HG03565 (cell line): ENCODE results near the gene ZNF277.
"Not testable (repeated sequence)": the region's sequence is repeated elsewhere in the genome, so short reads cannot be mapped to it uniquely, and the experiment has no call there.

Experiments used
- ATAC-seq: cut with Tn5 transposase; IDR thresholded peaks from one replicate; pipeline ENCODE4 v1.9.1; 2021; ENCODE audit warnings: mild to moderate bottlenecking, moderate library complexity; ENCODE audit not compliant: unreplicated experiment

The ZNF277 gene

GRCh38 chr7:112207765-112208164 is 1.3 kb downstream of the ZNF277 start:
- ATAC-seq, result no peak

GRCh38 chr7:112211348-112211907 is 4.9 kb downstream of the ZNF277 start:
- ATAC-seq, result no peak

- no peak for ATAC-seq
These were observed 6.1 kb downstream of the ZNF277 start for GRCh38 chr7:112212571-112212970.

- ATAC-seq, result no peak
These were observed 7.2 kb downstream of the ZNF277 start for GRCh38 chr7:112213735-112214134.

DNA sequence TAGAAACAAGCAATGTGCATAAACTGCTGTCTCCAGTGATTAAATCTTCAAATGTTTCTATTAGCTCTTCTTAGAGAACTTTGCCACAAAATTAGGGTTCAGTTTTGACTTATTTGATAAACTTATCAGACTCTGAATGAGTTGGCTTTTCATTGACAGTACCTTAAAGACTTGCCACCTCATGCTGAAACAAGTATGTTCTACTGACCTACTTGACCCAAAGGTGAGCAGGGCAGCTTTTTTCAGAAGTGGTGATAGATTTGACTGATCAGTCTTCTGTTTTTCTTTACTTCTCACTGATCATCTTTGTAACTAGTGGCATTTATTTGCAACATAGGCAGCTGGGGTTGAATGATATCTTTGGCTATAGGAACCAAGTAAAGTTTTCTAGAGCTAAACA is 7.8 kb downstream of the ZNF277 start:
- no peak for ATAC-seq

DNA sequence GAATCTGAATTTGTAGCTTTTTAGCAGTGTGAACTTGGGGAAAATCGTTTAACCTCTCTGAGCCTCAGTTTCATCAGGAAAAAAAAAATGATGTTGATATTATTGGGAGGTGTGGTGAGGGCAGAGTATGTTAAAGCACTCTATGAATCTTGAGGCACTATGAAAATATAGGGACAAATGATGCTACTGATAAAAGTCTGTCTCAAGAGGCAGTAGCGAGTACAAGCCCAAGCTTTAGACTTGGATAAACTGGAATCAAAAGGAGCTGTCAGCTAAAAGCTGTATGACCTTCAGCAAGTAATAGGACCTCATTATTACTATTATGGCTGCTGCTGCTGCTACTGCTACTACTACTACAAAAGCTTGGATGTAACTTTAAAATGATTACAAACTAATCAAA is 8.4 kb downstream of the ZNF277 start:
- no peak for ATAC-seq

DNA sequence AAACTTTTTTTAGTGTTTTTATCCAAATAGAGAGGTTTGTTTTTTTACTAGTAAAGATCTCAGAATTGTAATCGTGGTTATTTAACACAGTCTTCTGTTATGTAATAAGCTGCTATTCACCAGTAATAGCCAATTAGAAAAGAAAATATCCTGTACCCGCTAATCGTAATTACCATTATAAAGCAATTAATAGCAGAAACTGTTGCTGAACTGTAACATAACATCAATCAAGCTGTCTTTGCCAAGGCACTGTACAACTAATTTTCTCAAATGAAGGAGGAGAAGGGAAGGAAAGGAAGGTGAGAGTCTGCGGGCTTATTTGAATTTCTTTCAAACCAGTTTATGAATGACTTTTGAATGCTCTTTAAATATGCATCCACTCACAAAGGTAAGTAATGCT is 9.3 kb downstream of the ZNF277 start:
- ATAC-seq, result no peak

DNA sequence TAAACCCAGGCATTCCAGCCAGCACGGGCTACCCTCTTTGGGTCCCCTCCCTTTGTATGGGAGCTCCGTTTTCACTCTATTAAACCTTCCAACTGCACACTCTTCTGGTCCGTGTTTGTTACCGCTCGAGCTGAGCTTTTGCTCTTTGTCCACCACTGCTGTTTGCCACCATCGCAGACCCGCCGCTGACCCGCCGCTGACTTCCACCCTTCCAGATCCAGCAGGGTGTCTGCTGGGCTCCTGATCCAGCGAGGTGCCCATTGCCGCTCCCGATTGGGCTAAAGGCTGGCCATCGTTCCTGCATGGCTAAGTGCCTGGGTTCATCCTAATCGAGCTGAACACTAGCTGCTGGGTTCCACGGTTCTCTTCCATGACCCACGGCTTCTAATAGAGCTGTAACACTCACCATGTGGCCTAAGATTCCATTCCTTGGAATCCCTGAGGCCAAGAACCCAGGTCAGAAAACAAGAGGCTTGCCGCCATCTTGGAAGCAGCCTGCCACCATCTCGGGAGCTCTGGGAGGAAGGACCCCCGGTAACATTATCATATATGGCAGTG is 14.5 kb downstream of the ZNF277 start:
- ATAC-seq, result no peak

DNA sequence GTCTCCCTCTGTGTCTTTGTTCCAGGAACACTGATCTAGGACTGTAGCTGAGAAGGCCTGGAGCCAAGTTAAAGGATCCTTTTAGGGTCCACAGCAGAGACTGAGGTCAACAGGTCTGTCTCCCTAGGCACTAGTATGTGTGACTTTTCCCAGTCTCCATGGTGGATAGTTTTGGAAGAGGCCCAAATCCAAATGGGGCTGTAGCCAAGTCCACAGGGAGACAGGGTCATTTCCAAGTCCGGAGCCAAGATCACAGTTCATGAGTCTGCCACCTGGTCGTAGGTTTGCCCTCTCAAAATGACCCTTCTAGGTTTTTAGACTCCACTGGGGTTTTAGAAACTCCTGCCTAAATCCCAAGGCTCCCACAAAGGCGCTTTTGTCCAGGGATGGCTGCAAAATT is 16.8 kb downstream of the ZNF277 start:
- no peak for ATAC-seq

DNA sequence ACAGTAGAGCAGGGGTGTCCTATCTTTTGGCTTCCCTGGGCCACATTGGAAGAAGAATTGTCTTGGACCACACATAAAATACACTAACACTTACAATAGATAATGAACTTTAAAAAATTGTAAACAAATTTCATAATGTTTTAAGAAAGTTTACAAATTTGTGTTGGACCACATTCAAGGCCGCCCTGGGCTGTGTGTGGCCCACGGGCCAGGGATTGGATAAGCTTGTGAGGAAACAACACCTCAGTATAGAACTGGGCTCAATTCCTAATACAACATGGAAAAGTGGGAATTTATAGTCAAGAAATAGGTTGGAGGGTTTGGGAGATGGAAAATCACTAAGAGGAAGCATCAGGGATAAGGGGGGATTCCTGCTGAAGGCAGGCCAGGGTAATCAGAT is 17.7 kb downstream of the ZNF277 start:
- no peak for ATAC-seq

DNA sequence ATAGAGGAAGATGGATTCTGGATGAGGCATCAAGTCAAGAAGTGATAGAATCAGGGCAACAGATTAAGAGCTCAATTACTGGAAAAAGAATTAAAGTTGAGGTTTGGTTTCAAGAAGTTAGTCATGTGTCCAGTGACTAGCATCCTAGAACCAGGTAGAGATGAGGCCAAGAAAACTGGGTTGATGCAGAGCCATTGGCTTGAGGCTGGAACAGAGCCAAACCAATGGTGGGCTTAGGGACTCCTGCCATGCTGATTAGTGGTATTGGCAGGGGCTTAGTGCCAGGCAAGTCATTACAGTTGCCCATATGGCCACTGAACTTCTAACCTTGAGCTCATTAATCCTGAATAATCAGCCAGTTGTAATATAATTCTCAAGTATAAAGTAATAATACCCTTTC is 18.5 kb downstream of the ZNF277 start:
- ATAC-seq, result no peak

- no peak for ATAC-seq
These were observed 20.3 kb downstream of the ZNF277 start for GRCh38 chr7:112226701-112227276.

- ATAC-seq, result no peak
These were observed 22.1 kb downstream of the ZNF277 start for GRCh38 chr7:112228632-112229031.

GRCh38 chr7:112232212-112232978 is 25.9 kb downstream of the ZNF277 start:
- no peak for ATAC-seq

- no peak for ATAC-seq
These were observed 26.7 kb downstream of the ZNF277 start for GRCh38 chr7:112233048-112233697.

DNA sequence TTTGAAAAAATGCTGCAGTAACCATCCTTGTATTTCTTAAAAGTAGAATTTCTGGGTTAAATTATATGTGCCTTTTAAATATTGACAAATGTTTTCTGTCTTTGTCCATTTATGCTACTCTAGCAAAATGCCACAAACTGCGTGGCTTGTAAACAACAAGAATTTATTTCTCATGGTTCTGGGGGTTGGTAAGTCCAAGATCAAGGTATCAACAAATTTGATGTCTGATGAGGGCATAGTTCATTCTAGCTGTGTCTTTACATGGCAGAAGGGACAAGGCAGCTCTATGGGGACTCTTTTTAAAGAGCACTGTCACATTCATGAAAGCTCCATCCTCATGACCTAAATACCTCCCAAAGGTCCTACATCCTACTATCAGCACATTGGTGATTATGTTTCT is 27.7 kb downstream of the ZNF277 start:
- ATAC-seq, result no peak

GRCh38 chr7:112236597-112236996 is 30.1 kb downstream of the ZNF277 start:
- no peak for ATAC-seq

- no peak for ATAC-seq
These were observed 31.8 kb downstream of the ZNF277 start for GRCh38 chr7:112238330-112238729.

DNA sequence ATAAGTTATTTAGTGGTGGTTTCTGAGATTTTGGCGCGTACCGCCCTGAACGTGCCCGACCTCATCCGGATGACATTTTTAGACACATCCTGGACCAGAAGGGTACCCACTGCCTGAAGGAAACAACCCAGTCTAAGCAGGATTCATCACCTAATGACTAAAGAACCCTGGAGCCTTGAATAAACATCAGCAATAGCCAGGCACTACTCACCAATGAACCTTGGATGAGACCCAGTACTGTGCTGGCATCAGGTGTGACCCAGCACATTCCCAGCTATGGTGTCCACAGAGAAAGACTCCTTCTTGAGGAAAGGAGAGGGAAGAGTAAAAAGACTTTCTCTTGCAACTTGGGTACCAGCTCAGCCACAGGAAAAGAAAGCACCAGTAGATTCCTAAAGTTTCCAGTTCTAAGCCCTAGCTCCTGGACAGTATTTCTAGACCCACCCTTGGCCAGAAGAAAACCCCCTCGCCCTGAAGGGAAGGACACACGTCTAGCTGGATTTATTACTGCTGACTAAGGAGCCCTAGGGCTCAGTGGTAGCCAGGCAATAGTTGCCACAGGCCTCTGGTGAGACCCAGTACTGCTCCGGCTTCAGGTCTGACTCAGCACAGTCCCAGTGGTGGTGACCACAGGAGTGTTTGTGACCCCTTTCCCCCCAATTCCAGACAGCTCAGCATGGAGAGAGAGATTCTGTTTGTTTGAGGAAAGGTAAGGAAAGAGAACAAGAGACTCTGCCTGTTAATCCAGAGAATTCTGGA is 32.5 kb downstream of the ZNF277 start:
- ATAC-seq, result no peak

- ATAC-seq, result no peak
These were observed 42.1 kb downstream of the ZNF277 start for GRCh38 chr7:112248598-112248997.

DNA sequence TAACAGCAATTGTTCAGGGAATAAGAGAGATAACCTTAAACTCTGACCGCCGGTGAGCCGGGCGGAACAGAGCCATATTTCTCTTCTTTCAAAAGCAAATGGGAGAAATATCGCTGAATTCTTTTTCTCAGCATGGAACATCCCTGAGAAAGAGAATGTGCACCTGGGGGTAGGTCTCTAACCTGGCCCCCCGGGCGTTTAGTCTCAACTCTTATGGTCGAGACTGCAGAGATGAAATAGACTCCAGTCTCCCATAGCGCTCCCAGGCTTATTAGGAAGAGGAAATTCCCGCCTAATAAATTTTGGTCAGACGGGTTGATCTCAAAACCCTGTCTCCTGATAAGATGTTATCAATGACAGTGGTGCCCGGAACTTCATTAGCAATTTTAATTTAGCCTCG is 43.5 kb downstream of the ZNF277 start:
- ATAC-seq, result not testable (repeated sequence)
